HUES6 (cell line): ENCODE results near the gene KRTAP12-3.
"Not testable (repeated sequence)": the region's sequence is repeated elsewhere in the genome, so short reads cannot be mapped to it uniquely, and the experiment has no call there.

Source experiments
- H3K27ac ChIP-seq: 2 replicates; pipeline ENCODE4 v1.7.0; 2013; ENCODE audit warnings: low read depth, mild to moderate bottlenecking, low read length, inconsistent platforms
- H3K27me3 ChIP-seq: 2 replicates; pipeline ENCODE4 v1.6.1; 2013; ENCODE audit warnings: low read length; ENCODE audit not compliant: control insufficient read depth, insufficient read depth
- H3K36me3 ChIP-seq: 2 replicates; pipeline ENCODE4 v1.6.1; 2013; ENCODE audit warnings: low read length; ENCODE audit not compliant: control insufficient read depth, insufficient read depth
- H3K4me1 ChIP-seq: 2 replicates; pipeline ENCODE4 v1.6.1; 2013; ENCODE audit warnings: low read length; ENCODE audit not compliant: control insufficient read depth, insufficient read depth
- H3K4me3 ChIP-seq: 2 replicates; pipeline ENCODE4 v1.5.1; 2013; ENCODE audit warnings: low read depth, low read length
- H3K9ac ChIP-seq: one replicate; pipeline ENCODE4 v1.6.1; 2013; ENCODE audit warnings: mild to moderate bottlenecking, low read length
- H3K9me3 ChIP-seq: 2 replicates; pipeline ENCODE4 v1.6.1; 2013; ENCODE audit warnings: low read depth, low read length; ENCODE audit not compliant: control insufficient read depth, insufficient read depth

Gene KRTAP12-3

DNA sequence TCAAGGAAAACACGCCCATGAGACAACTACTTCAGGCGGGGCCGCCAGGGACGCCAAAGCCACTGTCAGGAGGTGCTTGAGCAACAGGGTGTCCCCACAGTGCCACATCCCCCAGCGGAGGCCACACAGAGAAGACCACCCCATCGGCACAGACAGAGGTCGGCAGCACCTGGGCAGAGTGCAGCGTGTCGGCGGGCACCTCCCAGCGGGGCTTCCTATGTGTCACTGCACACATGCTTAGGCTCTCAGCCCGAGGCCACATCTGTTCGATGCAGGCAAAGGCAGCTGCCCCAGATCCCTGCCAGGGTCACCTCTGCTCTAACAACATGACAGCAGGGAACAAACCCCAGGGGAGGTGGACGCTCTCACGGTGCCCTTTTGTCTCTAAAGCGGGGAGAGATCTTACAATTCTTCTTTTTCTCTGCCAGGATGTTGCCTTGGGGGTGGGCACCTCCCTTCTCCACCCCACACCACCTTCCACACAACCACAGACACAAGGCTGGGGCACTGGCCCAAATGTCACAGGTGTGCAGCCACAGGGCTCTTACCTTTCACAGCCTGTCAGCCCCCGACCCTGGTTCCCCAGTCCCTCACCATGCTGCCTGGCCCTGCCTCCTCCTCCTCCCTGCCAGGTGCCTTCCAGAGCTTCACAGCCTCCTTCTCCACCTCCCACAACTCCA is 41.7 kb upstream of the KRTAP12-3 start:
- H3K27me3 ChIP-seq: no peaks in the 10 kb centered on the region
- no peaks in the 10 kb centered on the region for H3K4me1 ChIP-seq
- H3K4me3 ChIP-seq: no peak overlapping the region
- no peak overlapping the region for H3K9ac ChIP-seq
- H3K9me3 ChIP-seq: peaks cover 32% of the 10 kb centered on the region
- no peak overlapping the region for H3K27ac ChIP-seq
- no peaks in the 10 kb centered on the region for H3K36me3 ChIP-seq

DNA sequence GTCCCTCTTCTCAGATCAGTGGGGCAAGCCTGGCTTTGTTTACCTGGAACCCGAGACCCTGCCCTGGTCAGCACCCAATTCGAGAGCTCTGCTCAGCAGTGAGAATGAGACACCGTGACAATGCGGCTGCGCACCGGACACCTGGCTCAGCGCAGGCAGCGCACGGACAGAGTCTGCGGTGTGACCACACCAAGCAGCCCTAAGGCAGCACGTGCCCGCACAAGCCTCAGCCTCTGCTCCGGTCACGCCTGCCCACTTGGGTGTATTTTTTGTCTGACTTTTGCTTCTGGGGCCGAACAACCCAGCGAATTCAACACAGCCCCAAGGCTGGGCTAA is 41.2 kb upstream of the KRTAP12-3 start:
- no peak overlapping the region for H3K27ac ChIP-seq
- peaks cover 30% of the 10 kb centered on the region for H3K9me3 ChIP-seq
- H3K4me1 ChIP-seq: no peaks in the 10 kb centered on the region
- no peak overlapping the region for H3K4me3 ChIP-seq
- no peaks in the 10 kb centered on the region for H3K36me3 ChIP-seq
- no peak overlapping the region for H3K9ac ChIP-seq
- no peaks in the 10 kb centered on the region for H3K27me3 ChIP-seq

DNA sequence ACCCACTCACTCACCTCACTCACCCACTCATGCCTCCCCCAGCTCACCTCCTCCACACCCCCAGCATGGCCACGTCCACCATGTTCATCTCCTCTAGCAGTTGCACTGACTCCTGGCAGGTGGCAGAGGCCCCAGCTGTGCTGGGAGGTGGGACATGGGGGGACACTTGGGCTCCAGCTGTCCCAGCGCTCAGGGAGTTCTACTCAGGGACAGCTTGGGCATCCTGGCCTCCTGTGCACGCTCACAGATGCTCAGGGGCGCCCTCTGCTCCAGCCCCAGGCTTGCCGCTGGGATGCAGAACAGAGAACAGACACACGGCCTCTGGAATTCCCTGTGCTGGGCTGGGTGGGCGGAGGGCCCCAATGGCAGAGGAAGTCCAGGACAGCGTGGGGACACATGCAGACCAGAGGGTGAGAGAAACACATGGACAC is 40.6 kb upstream of the KRTAP12-3 start:
- Histone ChIP-seq H3K9ac (no peak overlapping the region), H3K27me3 (no peaks in the 10 kb centered on the region), H3K9me3 (peaks cover 27% of the 10 kb centered on the region), H3K4me1 (no peaks in the 10 kb centered on the region), H3K27ac (no peak overlapping the region), H3K4me3 (no peak overlapping the region), H3K36me3 (no peaks in the 10 kb centered on the region)

DNA sequence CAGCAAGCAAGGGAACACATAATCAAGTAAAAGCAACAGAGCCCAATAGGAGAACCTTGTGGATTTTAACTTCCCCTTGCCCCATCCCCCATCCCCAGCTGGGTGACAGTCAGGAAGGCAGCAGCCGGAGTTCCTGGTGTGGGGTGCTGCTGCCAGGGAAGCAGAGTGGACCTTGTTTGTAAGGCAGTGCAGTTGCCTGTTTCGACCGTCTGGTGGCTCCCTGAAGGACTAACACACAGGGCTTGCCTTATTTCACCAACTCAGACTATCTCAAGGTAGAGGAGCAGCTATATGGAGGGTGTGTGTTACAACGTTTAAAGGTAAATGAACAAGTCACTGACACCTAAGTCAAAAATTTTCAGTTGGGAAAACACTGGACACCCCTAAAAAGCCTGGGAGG is 39.2 kb upstream of the KRTAP12-3 start:
- Histone ChIP-seq H3K27ac (no peak overlapping the region), H3K27me3 (no peaks in the 10 kb centered on the region), H3K36me3 (no peaks in the 10 kb centered on the region), H3K9me3 (peaks cover 37% of the 10 kb centered on the region), H3K4me3 (no peak overlapping the region), H3K4me1 (no peaks in the 10 kb centered on the region), H3K9ac (no peak overlapping the region)

DNA sequence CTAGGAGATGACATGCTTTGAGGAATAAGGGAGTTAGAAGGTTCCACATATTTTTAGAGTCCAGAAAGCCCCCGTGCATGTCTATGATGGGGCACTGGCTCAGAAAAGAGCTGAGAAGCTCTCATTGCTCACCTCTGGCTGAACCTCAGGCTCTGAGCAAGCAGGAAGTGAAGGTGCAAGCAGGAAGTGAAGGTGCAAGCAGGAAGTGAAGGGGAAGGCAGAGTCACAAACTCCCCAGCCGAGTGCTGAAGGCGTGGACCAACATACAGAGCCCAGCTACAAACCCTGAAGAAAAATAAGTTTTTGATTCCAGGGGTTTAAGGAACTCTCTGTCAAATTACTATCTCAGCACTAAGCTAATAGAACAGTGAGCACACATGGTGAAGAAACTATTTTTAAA is 38.8 kb upstream of the KRTAP12-3 start:
- Histone ChIP-seq H3K36me3 (no peaks in the 10 kb centered on the region), H3K27ac (no peak overlapping the region), H3K9me3 (peaks cover 41% of the 10 kb centered on the region), H3K4me3 (no peak overlapping the region), H3K27me3 (no peaks in the 10 kb centered on the region), H3K4me1 (no peaks in the 10 kb centered on the region), H3K9ac (no peak overlapping the region)

DNA sequence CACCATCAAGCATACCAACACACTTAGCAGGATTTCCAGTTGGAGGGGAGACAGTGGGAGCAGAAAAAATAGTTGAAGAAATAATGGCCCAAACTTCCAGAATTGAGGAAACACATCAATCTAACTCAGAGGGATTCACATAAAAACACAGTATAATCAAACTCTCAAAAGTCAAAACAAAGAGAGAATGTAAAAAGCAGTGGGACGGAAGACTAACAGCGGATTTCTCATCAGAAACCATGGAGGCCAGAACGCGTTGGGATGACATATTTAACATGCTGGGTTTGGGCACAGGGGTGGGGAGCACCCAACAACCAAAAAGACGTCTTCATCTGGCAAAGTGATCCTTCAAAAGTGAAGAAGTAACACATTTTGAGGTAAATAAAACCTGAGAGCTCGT is 37.8 kb upstream of the KRTAP12-3 start:
- peaks cover 51% of the 10 kb centered on the region for H3K9me3 ChIP-seq
- H3K4me1 ChIP-seq: no peaks in the 10 kb centered on the region
- no peak overlapping the region for H3K27ac ChIP-seq
- H3K27me3 ChIP-seq: no peaks in the 10 kb centered on the region
- no peaks in the 10 kb centered on the region for H3K36me3 ChIP-seq
- H3K9ac ChIP-seq: no peak overlapping the region
- no peak overlapping the region for H3K4me3 ChIP-seq

DNA sequence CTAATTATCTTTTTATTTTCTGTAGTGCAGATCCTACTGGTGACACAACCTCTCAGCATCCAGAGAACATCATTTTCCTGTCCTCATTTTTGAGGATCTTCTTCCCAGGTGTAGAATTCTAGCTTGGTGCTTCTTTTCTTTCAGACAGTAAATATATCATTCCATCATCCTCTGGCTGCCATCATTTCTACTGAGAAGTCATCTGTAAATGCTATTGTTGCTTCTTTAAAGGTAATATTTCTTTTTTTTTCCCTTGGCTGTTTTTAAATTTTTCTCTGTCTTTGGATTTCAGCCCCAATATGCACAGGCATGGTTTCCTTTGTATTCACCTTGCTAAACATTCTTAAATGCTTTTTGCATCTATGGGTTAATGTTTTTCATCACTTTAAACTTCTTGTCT is 34.2 kb upstream of the KRTAP12-3 start:
- H3K9ac ChIP-seq: no peak overlapping the region
- no peak overlapping the region for H3K4me3 ChIP-seq
- H3K9me3 ChIP-seq: peaks cover 58% of the 10 kb centered on the region
- H3K27me3 ChIP-seq: no peaks in the 10 kb centered on the region
- no peaks in the 10 kb centered on the region for H3K36me3 ChIP-seq
- H3K4me1 ChIP-seq: no peaks in the 10 kb centered on the region
- H3K27ac ChIP-seq: no peak overlapping the region

DNA sequence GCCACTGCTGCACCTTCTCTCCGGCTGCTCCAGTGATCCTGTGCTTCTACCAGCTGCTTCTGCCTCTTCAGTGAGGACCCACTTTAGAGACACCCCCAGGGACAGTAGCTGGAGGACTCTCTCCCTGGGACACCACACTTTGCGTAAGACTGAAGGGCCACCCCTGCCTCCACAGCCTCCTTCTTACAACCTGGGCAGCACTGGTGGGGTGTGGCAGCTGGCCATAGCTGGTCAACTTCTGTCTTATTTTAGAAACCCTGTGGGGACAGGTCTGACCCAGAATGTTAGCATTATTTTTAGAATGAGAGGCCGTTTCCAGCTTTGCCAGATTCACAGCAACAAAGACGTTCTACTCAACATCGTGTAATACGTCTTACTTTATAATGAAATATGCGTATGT is 32.0 kb upstream of the KRTAP12-3 start:
- Histone ChIP-seq H3K4me3 (no peak overlapping the region), H3K27ac (no peak overlapping the region), H3K9ac (no peak overlapping the region), H3K4me1 (no peaks in the 10 kb centered on the region), H3K9me3 (peaks cover 48% of the 10 kb centered on the region), H3K36me3 (no peaks in the 10 kb centered on the region), H3K27me3 (no peaks in the 10 kb centered on the region)

DNA sequence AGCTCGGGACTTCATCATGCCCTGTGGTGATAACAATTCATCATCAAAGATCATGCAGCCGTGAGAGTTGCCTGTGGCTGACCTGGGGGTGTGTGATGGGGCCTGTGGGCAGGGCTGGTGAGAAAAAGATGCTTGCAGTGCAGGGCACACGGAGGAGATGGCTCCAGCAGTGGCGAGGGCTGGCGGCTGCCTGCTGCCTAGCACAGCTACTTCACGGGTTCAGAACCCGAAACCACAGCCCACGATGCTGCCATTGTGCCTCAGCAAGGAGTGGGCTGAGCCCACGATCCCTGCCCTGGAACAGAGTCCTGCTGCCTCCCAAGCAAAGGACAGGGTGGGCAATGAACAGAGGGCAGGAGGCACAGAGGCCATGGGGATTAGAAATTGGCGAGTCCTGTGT is 31.5 kb upstream of the KRTAP12-3 start:
- H3K4me1 ChIP-seq: no peaks in the 10 kb centered on the region
- no peaks in the 10 kb centered on the region for H3K36me3 ChIP-seq
- no peaks in the 10 kb centered on the region for H3K27me3 ChIP-seq
- H3K9ac ChIP-seq: no peak overlapping the region
- H3K9me3 ChIP-seq: peaks cover 45% of the 10 kb centered on the region
- no peak overlapping the region for H3K4me3 ChIP-seq
- no peak overlapping the region for H3K27ac ChIP-seq

DNA sequence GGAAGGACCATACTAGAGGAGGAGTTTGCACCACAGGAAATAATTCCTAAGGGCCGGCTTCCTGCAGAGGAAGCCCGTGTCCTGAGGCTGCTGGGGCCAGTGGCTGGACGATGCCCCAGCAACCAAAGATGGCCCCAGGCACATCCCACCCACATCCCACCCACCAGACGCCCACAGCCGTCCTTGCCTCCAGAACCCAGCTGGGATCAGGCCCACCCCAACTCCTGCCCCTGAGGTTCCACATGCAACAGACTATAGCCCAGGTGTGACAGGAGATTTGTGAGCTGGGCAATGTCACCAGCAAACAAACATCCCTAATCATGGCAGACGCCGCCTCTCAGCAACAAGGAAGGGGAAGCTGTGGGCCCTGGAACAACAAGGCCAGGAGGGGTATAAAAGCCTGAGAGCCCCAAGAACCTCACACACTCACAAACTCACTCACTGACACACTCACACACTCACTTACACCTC is 31.0 kb upstream of the KRTAP12-3 start, which contains the start of gene KRTAP10-9:
Gene KRTAP10-9 (plus strand): TSS at position 421 of the 471 bp plus-strand sequence. CDS start 79 bp downstream, outside the sequence.
- Histone ChIP-seq H3K4me1 (no peaks in the 10 kb centered on the region), H3K9ac (no peak within 1 kb of the TSS), H3K27me3 (no peaks in the 10 kb centered on the region), H3K27ac (no peak within 1 kb of the TSS), H3K36me3 (no peaks in the 10 kb centered on the region), H3K9me3 (peaks cover 45% of the 10 kb centered on the region), H3K4me3 (no peak within 1 kb of the TSS)

DNA sequence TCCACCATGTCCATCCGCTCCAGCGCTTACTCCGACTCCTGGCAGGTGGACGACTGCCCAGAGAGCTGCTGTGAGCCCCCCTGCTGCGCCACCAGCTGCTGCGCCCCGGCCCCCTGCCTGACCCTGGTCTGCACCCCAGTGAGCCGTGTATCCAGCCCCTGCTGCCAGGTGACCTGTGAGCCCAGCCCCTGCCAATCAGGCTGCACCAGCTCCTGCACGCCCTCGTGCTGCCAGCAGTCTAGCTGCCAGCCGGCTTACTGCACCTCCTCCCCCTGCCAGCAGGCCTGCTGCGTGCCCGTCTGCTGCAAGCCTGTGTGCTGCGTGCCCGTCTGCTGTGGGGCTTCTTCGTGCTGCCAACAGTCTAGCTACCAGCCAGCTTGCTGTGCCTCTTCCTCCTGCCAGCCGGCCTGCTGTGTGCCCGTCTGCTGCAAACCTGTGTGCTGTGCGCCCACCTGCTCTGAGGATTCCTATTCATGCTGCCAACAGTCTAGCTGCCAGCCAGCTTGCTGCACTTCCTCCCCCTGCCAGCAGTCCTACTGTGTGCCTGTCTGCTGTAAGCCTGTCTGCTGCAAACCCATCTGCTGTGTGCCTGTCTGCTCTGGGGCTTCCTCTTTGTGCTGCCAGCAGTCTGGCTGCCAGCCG is 30.4 kb upstream of the KRTAP12-3 start:
- H3K4me3 ChIP-seq, H3K4me1 ChIP-seq, H3K36me3 ChIP-seq, H3K27ac ChIP-seq, H3K9ac ChIP-seq, H3K27me3 ChIP-seq: not testable (repeated sequence)
- peaks cover 45% of the 10 kb centered on the region for H3K9me3 ChIP-seq
